Loucy (cell line): ENCODE results near the gene RETREG2.

Experiments used
- EZH2phosphoT487 ChIP-seq: fragments of 200-600 bp; IDR thresholded peaks from 2 replicates; pipeline ENCODE4 v1.6.1; 2018; ENCODE audit warnings: antibody characterized with exemption, mild to moderate bottlenecking, moderate library complexity, borderline replicate concordance
- TF ChIP-seq, protein P1 (sequence below): fragments of 200-600 bp; sonication (generic); conservative IDR thresholded peaks from 2 replicates; pipeline ENCODE4 v1.5.1; 2014; ENCODE audit warnings: mild to moderate bottlenecking, antibody characterized with exemption, low read length

DNA sequence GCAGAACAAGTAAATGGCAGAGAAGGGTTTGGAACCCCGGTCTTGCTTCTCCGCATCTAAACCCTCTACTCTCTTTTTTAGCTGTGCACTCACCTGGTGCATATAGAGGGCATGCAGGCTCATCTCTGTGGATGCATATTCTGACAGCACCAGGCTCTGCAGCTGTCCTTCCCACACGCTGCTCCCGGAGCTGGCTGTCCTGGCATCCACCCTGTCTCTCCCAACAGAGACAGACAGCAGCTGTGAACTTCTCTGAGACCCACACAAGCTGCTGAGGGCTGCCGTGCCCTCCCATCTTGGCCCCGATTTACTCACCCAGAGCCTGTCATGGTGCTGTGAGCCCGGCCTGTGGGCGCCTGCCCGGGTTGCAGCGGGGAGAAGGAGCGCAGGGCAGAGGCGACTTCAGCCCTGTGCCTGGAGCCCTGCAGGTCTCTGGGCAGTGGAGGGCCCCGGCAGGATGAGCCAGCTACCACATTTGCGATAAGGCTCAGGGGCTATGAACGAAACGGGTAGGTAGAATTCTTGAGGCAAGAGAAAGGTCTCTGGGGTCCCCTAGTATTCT lies 44.0 kb downstream of the RETREG2 start:
- TF ChIP-seq, protein P1, sequence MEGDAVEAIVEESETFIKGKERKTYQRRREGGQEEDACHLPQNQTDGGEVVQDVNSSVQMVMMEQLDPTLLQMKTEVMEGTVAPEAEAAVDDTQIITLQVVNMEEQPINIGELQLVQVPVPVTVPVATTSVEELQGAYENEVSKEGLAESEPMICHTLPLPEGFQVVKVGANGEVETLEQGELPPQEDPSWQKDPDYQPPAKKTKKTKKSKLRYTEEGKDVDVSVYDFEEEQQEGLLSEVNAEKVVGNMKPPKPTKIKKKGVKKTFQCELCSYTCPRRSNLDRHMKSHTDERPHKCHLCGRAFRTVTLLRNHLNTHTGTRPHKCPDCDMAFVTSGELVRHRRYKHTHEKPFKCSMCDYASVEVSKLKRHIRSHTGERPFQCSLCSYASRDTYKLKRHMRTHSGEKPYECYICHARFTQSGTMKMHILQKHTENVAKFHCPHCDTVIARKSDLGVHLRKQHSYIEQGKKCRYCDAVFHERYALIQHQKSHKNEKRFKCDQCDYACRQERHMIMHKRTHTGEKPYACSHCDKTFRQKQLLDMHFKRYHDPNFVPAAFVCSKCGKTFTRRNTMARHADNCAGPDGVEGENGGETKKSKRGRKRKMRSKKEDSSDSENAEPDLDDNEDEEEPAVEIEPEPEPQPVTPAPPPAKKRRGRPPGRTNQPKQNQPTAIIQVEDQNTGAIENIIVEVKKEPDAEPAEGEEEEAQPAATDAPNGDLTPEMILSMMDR = no peak
- TF ChIP-seq EZH2phosphoT487 = no peak
